GM21360 (cell line): ENCODE results near the gene PATJ.
"Not testable (repeated sequence)": the region's sequence is repeated elsewhere in the genome, so short reads cannot be mapped to it uniquely, and the experiment has no call there.

Experiments used
- ATAC-seq: cut with Tn5 transposase; IDR thresholded peaks from one replicate; pipeline ENCODE4 v1.9.1; 2021; ENCODE audit warnings: mild to moderate bottlenecking, moderate library complexity; ENCODE audit not compliant: unreplicated experiment

Gene PATJ

DNA sequence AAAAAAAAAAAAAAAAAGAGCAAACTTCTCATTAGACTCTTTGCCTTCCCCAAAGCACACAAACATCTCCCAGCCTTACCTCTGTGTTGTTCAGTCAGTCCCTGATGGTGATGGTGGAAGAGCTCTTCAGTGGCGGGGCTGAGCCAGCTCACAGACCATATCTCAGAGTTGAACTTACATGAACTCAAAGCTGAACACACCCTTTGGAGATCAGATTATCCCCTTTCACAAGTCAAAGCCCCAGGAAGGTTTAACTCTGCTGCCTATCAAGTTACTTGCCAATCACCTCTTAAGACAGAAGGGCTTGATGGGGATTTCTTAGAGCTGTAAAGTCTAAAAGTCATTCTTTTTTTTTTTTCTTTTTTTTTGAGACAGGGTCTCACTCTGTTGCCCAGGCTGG, 397.1 kb downstream of the PATJ start:
- no peak for ATAC-seq

- ATAC-seq: no peak
These were observed 398.4 kb downstream of the PATJ start for GRCh38 chr1:62140666-62141065.

GRCh38 chr1:62142496-62142895, 400.2 kb downstream of the PATJ start:
- ATAC-seq: no peak

DNA sequence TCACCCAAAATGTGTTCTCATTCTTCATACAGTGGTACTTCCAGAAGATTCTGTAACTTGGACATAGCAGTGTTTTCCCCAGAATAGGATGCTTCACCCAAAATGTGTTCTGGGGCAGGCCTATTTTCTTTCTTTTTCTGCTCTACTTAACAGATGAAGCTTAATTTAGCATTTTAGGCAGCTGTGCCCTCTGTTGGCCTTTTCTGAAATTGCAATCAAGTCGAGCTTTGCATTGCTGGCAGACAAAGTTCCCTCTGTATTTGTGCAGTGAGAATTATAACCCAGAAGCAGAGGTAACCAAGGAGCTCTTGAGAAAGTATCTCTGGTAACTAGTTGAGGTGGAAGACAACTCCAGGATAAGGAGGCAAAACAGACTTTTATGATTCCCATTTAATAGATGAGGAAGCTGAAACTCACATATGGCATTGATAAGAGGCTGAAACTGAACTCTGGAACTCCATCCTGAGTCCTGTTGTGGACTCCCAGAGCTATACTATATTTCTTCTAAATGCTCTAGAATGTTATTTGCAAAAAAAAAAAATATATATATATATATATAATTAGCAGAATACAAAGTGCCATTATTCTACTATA, 402.1 kb downstream of the PATJ start:
- ATAC-seq: no peak

GRCh38 chr1:62159940-62160348, 417.7 kb downstream of the PATJ start:
- ATAC-seq: peak; percentile 71

DNA sequence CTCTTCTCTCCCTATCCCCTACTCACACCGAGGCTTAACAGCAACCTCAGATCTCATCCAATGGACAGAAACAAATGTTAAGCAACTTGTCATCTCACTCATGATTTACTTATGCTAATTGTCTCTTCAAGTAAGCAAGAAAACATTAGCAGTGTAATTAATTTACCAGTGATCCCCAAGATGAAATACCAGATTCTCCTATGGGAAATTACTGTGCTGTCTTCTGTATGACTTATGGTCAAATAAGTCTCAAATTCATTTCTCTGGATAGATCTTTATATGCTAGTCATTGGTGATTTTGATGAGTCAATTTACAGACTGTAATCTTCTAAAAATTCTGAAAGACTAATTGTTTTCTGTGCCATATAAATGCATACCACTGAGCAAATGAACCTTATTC, 419.4 kb downstream of the PATJ start:
- no peak for ATAC-seq

DNA sequence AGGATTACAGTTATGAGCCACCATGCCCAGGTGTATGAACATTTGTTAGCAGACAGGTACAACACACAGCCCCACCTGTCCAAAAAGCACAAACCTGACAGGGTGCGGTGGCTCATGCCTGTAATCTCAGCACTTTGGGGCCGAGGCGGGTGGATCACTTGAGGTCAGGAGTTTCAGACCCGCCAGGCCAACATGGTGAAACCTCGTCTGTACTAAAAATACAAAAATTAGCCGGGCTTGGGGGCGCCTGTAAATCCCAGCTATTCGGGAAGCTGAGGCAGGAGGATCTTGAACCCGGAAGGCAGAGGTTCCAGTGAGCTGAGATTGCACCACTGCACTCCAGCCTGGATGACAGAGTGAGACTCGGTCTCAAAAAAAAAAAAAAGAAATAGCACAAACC, 428.1 kb downstream of the PATJ start:
- not testable (repeated sequence) for ATAC-seq

DNA sequence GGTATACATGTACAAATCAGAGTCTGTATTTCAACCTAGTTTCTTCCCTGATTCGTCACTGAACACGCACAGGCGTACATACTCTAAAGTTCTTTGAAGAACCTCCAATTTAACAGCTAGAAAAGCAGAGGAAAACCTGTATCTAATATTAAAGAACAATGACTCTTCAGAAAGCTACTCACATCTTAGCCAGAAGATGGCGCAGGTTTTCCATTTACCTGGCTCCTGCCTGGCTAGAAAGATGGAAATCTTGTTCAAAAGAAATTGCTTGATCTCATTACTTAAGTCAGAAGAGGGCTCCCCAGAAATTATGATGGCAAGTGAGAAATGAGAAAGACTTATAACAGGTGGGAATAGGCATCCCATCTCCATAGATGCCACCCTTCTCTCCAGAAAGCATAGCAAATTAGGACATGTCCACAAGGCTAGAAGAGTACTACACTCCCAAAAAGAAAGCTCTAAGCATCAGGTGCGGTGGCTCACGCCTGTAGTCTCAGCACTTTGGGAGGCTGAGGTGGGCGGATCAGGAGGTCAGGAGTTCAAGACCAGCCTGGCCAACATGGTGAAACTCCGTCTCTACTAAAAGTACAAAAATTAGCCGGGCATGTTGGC, 433.4 kb downstream of the PATJ start:
- no peak for ATAC-seq

GRCh38 chr1:62176597-62177312, 434.5 kb downstream of the PATJ start:
- no peak for ATAC-seq

DNA sequence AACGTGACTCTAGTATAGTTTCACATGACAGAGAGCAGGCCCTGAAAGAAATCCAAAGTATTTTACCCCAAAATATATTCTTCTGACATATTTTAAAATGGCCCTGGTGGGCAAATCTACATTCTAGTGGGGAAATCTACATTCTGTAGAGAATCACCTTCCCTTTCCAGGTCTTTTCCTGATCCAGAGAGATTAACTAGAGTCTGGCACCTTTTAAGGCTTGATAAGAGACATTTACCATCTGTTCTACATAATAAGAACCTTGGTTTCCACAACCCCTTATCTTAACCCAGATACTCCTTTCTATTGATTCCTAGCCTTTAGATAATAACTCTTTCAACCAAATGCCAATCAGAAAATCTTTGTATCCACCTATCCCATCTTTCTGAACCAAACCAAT, 435.3 kb downstream of the PATJ start:
- no peak for ATAC-seq

DNA sequence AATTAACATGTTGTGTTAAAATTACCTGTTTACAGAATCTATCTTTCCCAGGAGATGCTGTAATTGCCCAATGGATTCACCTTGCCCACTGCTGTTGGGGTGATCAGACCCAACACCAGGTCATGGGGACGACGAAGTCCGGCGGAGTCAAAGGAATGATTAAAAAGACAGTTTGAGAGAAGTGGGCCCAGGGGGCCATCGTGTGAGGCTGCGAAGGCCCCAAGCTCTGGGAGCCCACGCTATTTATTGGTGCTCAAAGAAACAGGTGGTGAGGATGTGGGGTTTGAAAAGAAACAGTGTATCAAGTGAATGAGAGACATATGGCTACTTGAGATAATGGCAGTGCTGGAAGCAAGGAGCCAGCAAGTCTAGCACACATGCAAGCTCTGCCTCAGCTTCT, 436.1 kb downstream of the PATJ start:
- ATAC-seq: no peak

DNA sequence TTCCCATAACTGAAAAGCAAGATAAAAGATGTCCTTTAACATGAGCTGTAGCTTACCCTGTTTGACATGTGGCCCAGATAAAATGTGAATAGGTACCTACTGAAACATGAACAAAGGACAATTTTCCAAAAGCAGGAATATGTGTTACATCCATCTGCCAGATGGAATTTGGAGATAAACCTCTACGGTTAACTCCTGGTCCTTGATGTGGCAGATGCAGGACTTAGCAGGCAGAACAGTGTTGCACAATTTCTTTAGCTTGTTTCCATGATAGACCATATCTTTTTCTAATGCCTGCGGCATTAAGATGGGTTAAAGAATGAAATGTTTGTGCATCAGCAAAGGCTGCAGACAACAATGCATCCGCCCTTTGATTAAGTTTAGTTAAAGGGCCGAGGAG, 437.8 kb downstream of the PATJ start:
- not testable (repeated sequence) for ATAC-seq

GRCh38 chr1:62180639-62181038, 438.4 kb downstream of the PATJ start:
- ATAC-seq: no peak

DNA sequence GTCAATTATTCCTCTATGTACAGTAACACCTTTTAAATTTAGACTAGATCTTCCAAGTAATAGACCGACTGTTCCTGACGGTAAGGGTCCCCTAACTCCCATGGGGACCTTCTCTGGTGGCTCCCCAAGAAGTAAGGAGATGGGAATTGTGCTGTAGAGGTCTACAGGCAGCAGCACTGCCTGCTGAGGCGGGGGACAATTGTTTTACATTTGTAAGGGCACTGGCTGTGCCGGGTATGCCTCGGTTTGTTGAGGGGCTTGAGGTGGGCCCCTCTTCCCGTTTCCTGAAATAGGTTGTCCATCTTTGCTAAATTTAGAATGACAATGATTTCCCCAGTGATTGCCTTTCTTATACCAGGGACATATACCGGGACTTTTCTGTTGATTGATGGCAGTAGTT, 439.3 kb downstream of the PATJ start:
- ATAC-seq: no peak

DNA sequence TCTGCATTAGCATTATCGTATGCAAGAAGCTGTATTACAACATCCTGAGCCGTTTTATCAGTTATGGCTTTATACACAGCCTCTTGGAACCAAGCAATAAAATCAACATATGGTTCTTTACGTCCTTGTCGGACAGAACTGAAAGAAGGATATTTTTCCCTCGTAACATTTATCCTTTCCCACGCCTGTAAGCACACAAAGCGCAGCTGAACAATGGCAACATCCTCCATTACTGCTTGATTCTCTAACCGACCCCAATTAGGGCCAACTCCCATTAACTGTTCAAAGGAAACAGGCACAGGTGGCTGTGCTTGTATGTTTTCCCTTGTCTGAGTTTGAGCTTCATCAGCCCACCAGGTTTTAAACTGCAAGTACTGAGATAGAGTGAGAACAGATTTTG, 439.9 kb downstream of the PATJ start:
- ATAC-seq: not testable (repeated sequence)

GRCh38 chr1:62183164-62184020, 441.1 kb downstream of the PATJ start:
- ATAC-seq: not testable (repeated sequence)

DNA sequence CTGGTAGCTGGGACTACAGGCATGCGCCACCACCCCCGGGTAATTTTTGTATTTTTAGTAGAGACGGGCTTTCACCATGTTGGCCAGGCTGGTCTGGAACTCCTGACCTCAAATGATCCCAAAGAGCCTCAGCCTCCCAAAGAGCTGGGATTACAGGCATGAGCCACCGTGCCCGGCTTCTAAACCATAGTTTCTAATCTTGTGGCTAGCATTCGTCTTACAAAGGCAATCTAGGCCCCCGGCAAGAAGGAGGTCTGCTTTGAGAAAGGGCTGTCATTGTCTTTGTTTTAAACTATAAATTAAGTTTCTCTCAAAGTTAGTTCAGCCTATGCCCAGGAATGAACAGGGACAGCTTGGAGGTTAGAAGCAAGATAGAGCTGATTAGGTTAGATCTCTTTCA, 442.1 kb downstream of the PATJ start:
- no peak for ATAC-seq

GRCh38 chr1:62185233-62185632, 443.0 kb downstream of the PATJ start:
- not testable (repeated sequence) for ATAC-seq

GRCh38 chr1:62185677-62186076, 443.4 kb downstream of the PATJ start:
- no peak for ATAC-seq

DNA sequence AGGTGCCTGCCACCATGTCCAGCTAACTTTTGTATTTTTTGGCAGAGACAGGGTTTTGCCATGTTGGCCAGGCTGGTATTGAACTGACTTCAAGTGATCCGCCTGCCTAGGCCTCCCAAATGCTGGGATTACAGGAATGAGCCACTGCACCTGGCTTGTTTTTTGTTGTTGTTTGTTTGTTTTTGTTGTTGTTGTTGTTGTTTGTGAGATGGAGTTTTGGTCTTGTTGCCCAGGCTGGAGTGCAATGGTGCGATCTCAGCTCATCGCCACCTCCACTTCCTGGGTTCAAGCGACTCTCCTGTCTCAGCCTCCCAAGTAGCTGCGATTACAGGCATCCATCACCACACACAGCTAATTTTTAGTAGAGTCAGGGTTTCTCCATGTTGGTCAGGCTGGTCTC, 445.3 kb downstream of the PATJ start:
- no peak for ATAC-seq

- no peak for ATAC-seq
These were observed 445.8 kb downstream of the PATJ start for GRCh38 chr1:62188111-62188510.
